GM19324 (cell line): ENCODE data around the gene DNAH5.
"Not testable (repeated sequence)": the region's sequence is repeated elsewhere in the genome, so short reads cannot be mapped to it uniquely, and the experiment has no call there.

ENCODE experiments used
- ATAC-seq: cut with Tn5 transposase; IDR thresholded peaks from one replicate; pipeline ENCODE4 v1.9.1; 2021; ENCODE audit warnings: mild to moderate bottlenecking, moderate library complexity; ENCODE audit not compliant: unreplicated experiment, low FRiP score

DNAH5 gene, protein sequence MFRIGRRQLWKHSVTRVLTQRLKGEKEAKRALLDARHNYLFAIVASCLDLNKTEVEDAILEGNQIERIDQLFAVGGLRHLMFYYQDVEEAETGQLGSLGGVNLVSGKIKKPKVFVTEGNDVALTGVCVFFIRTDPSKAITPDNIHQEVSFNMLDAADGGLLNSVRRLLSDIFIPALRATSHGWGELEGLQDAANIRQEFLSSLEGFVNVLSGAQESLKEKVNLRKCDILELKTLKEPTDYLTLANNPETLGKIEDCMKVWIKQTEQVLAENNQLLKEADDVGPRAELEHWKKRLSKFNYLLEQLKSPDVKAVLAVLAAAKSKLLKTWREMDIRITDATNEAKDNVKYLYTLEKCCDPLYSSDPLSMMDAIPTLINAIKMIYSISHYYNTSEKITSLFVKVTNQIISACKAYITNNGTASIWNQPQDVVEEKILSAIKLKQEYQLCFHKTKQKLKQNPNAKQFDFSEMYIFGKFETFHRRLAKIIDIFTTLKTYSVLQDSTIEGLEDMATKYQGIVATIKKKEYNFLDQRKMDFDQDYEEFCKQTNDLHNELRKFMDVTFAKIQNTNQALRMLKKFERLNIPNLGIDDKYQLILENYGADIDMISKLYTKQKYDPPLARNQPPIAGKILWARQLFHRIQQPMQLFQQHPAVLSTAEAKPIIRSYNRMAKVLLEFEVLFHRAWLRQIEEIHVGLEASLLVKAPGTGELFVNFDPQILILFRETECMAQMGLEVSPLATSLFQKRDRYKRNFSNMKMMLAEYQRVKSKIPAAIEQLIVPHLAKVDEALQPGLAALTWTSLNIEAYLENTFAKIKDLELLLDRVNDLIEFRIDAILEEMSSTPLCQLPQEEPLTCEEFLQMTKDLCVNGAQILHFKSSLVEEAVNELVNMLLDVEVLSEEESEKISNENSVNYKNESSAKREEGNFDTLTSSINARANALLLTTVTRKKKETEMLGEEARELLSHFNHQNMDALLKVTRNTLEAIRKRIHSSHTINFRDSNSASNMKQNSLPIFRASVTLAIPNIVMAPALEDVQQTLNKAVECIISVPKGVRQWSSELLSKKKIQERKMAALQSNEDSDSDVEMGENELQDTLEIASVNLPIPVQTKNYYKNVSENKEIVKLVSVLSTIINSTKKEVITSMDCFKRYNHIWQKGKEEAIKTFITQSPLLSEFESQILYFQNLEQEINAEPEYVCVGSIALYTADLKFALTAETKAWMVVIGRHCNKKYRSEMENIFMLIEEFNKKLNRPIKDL (N-terminal part only)

DNA sequence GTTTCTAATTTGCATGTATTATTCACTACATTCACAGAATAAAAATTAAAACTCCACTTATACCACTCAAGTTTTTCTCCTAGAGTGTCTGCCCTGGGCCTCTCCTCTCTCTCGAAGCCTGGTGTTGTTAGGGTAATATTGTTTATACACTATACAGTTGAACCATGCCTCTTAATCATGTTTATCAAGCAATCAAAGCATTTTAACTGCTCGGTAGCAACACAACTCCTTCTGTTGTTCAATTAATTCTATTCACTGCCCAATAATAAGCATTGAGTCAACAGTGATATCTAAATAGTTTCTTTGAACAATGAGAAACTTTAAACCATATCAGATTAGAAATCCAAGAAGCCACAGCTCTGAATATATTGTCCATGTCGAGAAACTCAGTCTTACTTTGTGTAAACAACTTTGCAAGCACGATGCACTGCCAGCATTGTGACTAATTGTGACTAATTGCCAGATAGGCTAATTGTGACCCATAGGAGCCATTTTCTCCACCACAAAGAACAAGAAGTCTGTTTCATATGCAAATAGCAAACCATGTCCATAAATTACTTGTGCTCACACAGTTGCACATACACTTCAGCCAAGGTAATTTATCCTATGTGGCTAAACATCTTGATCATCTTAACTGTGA, at the start of gene DNAH5:
Gene DNAH5 (minus strand): TSS at position 129 of the 640 bp plus-strand sequence. CDS start 250 bp downstream, outside the sequence.
- ATAC-seq = no peak

DNA sequence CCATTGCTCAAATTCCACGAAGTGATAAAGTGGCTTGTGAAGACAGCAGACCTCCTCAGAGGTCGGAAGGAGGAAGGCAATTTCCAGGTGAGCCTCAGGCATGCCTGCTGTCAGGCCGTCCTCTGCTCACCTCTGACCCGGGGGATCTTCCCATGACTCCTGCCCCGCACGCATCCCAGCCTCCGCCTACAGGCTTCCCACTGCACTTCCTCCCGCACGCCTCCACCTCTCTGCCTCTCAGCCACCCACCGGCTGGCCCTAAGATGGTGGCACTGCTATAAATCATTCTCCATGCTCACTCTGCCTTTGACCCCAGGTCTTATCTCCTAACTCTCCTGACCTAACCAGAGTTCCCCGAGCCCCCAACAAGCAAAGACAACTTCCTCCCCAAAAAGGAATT, 49.4 kb upstream of the DNAH5 start:
- ATAC-seq = no peak

DNA sequence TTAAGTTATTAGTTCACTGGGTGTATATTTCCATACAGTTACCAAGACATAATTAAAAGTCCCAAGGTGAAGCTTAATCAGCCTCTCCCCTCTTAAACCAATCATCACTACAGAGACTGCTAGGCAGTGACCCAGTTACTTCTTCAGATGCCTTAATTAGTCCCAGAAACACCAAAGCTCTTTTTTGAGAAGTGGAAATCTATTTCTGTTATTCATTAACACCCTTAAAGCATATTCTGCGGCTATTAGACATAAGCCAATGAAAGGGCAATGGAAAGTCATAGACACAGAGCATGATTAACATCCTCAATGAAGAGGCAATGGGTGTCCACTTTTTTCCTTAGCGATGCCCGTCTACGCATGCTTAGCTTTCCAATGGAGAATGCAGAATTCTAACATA, 48.3 kb upstream of the DNAH5 start:
- no peak for ATAC-seq

DNA sequence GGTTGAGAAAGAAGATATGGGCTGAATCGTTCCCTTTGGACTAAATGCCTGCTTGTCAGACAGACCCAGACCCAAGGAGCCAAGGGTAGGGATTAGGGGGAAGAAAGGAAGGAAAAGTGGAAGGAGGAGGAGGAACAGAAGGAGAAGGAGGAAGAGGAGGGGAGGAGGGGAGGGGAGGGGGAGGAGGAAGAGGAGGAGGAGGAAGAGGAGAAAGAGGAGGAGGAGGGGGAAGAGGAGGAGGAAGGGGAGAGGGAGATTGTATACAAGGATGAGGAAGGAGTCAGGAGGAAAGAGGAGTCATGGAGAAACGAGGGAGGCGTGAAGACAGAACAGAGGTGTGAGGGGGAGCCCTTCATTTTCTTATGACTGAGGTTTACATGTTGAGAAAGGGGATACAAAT, 46.9 kb upstream of the DNAH5 start:
- ATAC-seq = no peak

DNA sequence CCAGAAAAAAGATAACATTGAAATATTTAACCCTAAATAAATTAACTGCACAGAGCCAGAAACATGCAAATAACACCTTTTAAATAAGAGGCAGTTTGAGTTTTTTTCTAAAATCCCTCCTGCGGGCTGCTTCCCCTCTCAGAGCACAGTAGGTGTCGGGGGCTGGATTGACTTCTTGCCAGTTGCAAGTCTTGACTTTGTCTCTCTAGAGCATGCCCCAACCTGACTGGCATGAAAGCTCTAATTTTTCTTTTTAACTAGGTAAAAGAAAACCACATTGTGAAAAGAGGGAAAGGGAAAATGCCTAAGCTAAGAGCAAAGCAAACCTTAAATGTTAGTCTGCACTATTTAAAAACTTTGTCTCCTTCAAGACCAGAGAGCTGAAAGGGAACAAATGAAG, 46.4 kb upstream of the DNAH5 start:
- ATAC-seq = no peak

DNA sequence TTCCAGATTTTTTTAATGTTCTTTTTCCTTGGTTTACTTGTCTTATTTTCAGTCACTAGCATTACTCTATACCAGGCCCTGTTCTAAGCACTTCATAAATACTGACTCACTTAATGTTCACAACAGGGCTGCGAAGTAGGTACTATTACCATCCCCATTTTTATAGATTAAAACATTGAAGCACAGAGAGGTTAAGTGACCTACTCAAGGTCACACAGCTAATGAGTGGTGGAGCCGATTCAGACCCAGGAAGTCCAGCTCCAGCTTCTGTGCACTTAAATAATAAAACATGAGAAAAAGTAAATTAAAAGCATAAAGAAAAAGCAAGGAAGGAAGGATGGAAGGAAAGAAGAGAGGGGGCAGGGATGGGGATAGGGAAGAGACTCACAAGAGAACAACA, 45.3 kb upstream of the DNAH5 start:
- no peak for ATAC-seq

DNA sequence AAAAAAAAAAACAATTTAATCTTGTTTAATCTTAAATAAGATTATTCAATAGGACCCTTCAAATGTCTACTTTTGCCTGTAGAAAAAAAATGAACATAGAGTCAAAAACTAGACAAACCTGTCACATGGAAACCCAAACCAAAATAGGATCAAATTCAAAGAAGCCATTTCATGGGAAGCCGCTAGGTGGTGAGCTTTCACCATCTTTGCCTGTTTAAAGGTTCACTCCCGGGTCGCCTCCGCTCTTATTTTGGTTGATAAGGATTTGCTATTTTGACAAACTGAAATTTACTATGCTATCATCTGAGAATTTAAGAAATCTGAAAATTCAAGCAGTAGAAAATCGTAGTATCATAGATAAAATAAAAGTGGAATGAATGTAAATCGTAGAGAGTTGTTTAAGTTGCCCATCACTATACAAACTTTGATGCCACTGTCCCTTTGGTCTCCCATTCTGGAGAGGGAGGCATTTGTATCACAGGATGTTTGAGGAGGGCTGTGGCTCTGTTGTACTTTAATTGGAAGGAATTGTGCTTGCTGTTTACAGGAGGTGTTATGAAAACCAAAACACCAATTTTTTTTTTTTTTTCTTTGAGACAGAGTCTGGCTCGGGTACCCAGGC, 43.5 kb upstream of the DNAH5 start:
- ATAC-seq = no peak

DNA sequence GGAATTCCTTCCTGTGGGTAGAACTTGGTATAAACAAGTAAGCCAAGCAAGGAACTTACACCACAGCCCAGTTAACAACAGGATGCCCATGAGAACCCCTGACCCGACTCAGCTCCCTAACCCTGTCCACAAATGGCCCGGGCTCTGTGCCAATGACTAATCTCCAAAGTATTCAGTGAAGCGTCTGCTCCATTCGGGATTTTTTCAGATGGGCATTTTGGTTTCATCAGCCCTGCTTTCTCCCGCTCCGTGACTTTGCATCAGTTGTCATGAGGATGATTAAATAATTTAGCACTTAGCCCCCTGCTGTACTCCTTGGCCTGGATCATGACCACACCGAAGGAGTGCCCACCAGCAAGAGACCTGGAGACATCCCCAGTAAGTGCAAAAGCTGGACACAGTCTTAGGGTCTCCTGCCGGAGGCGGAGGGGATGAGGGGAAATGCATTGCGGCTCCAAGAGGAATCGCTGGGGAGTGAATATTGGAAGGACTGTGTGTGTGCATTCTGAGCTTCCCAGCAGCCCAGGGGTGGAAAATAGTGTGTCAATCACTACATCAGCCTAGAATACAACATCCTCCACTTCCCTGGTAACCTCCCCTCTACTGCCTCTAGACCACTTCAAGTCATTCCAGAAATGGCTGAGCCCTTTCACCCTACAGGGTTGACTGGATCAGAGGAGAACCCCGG, 41.4 kb upstream of the DNAH5 start:
- no peak for ATAC-seq

DNA sequence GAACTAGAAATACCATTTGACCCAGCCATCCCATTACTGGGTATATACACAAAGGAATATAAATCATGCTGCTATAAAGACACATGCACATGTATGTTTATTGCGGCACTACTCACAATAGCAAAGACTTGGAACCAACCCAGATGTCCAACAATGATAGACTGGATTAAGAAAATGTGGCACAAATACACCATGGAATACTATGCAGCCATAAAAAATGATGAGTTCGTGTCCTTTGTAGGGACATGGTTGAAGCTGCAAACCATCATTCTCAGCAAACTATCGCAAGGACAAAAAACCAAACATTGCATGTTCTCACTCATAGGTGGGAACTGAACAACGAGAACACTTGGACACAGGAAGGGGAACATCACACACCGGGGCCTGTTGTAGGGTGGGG, 40.4 kb upstream of the DNAH5 start:
- not testable (repeated sequence) for ATAC-seq

DNA sequence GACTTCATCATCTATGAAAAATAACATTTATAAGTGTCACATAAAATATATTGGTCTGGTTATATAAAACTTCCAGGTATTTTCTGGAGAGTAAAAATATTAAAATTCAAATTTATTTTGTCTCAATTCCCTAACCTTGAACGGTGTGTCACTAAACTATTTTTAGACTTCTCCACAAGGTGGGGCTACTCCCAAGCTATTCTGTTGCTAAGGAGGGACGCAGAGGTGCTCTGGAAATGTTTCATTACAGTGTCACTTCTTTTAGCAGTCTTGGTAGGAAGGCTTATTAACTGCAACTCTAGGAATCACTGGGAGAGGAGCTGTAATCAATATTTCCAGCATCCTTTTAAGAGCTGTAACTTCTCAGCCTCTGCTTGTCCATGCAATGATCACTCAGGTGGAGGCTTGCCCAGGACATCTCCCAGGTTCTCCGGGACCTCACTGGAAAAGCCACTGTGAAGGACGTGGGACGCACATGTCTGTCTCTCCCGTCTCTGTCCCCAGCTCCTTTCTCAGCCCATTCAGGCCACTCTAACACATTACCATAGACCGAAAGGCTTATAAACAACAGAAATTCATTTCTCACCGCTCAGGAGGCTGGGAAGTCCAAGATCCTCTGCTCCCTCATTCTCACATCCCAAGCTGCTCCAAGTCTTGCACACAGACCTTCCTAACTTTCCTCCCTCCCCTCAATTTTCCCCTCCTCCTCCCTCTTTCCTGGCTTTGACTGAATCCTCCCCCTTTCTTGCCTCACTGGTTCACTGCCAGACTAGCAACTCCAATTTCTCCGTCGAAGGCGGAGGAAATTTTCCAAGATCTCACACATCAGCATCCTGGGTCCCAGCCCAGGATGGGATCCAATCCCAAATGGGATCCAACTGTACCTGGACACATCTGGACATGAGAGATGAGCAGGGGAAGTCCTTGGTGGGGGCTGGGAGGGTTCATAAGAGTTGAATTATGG, 32.7 kb upstream of the DNAH5 start:
- no peak for ATAC-seq

DNA sequence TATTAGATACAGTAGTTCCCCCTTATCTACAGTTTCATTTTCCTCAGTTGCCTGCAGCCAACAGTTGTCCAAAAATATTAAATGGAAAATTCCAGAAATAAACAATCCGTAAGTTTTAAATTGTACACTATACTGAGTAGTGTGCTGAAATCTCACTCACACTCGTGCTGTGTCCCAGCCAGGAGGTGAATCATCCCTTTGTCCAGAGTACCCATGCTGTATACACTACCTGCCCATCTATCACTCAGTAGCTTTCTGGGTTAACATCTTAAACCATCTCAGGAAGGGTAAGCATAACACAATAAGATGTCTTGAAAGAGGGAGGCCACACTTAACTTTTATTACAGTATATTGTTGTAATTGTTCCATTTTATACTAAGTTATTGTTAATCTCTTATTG, 31.7 kb upstream of the DNAH5 start:
- no peak for ATAC-seq

DNA sequence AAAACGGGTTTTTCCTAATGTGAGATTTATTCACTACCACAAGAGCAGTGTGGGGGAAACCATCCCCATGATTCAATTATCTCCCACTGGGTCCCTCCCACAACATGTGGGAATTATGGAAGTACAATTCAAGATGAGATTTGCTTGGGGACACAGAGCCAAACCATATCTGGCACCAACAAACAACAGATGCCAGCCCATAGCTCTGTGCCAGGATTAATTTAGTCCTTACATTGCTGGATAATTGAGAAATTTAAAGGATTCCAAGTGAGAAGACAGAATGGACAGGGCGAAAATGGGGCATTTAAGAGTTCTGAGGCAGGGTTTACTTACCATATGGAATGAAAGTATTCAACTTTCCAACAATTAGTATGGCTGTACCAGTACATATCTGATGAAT, 30.8 kb upstream of the DNAH5 start:
- no peak for ATAC-seq

DNA sequence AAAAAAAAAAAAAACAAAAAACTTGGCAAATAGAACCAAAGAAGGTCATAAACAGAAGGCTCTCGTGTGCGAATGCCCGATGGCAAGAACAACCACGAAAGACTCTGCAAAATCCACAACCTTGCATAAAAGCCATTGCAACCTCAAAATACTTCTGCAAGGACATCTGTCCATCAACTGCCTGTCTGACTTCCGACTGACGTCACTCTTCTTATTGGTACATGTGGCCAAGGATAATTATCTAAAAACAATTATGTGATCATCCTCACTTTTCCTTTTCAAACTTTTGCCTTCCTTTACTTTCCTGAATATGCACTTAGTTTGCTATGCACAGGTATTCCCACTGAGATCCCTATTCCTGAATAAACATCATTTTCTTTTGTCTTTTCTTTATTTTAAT, 29.2 kb upstream of the DNAH5 start:
- ATAC-seq = no peak

DNA sequence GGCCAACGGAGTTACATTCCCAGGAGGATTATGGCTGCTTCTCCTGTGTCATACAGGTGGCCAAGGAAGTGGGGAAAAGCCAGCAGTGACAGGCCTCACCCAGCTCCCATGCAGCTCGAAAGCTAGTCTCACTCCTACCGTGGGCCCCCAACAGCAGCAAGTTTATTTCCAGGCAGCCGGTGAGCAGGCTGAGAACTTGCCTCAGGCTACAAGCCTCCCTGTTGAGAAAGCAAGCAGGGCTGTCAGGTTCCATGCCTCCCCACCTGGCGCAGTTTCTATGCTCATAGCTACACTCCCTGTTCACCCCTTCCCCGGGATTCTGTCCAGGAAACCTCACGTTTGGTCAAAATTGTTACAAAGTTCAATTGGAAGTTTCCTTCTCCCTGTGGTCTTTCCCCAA, 27.5 kb upstream of the DNAH5 start:
- no peak for ATAC-seq

DNA sequence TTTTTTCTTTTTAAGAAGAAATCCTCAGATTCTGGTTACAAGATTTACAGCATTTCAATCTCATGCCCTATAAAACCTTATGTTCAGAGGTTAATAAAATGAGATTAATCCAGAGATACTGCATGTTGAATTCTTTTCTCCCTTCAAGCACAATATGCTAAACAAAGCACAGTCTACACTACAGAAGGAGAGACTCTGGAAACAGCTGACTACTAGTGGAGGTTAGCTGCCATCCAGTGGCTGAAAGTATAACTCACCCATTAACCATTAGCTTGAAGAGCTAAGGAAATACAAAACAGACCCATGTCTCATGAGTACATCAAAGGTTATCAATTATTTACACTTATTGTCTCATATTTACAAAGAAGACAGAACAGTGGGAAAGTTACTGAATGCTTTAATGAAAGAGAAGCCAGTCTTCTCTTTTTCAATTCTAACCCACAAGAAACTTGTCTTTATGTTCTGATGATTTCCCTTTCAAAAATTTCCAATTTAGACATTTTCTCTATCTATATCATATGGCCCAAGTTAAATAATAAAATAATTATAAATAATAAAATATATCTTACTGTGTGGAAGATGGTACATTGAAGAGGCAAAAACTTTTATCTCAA, 12.7 kb upstream of the DNAH5 start:
- ATAC-seq = peak; percentile 82

DNA sequence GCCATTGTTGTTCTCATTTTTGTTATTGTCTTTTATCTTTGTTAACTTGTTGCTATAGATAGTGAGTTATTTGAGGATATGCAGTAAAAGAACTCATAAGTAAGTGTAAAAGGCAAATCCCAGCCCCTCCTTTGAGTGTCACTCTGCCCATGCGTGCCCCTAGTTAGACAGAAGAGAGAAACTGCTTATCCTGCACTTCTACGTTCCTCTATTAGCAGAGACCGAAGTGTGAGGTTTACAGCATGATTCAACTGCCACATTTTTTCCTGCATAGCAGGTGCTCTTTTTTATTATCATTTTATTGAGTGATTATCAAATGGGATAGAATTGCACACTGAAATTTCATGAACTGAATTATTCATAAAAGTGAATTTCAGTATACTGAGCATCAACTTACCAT, 12.0 kb upstream of the DNAH5 start:
- no peak for ATAC-seq

DNA sequence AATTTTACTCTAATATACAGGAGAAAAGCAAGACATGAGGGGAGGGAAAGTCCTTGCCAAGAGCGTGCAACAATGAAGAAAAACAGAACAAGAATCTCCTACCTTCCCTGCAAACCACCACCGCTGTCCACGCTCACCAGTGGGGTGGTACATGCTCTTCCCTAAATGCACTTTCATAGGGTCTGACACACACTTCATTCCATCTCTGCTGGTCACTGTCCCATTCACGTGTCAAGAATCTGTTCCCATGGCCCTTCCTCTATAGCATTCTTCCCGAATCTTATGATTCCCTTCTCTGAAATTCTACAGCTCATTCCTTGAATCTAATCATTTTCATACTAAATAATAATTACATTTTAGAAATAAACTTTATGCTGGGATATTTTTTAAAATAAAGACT, 11.4 kb upstream of the DNAH5 start:
- ATAC-seq = no peak

DNA sequence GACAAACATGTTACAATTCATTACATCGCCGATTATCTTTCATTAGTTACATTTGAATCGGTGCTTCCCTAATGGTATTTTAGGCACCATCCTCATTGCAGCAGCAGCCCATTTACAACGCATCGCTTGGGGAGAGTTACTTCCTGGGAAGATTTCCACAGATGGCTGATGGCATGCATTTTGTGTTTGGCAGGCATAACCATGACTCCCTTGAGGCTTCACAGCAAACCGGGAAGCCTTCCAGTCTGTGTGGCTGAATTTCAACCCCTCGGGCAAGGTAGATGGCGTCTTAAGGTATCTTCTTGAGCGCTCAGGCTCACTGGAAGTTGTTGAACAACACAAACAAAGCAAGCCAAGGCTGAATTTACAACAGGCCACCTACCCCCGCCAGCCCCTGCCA, 1.6 kb upstream of the DNAH5 start:
- ATAC-seq = no peak
